ENCODE data around the gene EEFSEC.

The EEFSEC gene

DNA sequence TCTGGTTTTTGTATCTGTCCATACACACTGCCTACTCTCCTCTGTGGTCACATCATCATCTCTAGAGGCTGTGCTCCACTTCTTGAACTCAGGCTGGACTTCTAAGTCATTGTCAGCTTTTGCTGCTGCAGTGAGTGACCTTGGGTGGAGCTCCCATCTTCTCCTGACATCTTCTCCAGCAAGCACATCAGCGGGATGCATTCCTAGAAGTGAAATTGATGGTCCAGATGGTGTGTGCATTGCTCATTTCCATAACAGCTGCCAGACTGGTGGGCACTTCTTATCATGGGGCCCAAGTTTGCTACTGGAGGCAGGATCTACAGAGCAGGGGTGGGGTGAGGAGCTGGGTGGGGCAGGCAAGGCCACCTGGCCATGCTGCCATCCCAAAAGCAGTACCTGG is 203.5 kb downstream of the EEFSEC start:
- DNase-seq: no peak

DNA sequence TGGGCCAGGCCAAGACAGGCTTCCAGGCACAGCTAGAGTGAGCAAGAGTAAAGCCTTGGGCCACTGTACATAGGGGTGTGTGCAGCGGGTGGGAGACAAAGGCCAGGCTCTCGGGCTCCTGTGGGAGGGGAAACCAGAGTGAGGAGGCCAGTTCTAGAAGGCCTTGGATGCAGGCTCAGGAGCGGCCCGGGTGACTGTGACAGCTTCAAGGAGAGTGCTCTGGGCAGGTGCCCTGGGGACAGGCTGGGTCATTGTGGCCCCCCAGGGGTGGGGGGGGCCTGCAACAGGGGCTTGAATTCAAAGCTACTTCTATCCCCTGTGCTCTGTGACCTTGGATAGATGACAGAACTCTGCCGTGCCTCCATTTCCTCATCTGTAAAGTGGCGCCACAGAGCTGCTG is 204.3 kb downstream of the EEFSEC start:
- no peak for DNase-seq

DNA sequence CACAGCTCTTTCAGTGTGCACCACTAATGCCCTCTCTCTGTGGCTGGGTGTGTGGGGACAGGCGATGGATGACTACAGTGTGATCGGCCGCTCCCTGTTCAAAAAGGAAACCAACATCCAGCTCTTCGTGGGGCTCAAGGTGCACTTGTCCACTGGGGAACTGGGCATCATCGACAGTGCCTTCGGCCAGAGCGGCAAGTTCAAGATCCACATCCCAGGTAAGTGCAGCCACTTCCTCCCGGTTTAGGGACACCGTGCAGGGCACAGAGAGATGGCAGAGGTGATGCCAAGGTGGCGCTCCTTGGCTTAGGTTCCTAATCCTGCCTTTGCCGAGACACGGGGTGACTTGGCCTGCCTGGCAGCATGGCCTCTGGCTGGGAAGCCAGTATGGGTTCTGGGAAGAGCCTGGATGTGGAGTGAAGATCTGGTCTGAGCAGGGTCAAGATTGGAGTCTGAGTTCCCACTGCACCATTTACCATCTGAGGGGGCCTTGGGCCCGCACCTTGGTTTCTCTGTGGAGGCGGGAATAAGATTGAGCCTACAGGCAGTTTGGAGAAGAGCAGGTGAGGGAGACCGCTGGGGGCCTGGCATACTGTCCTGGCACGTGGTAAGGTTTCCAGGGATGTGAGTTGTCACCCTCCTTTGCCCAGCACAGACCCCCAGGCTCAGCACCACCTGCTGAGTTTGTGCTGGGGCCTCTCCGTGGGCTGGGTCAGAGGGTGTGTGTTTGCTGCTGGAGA is 205.0 kb downstream of the EEFSEC start:
- DNase-seq: no peak

DNA sequence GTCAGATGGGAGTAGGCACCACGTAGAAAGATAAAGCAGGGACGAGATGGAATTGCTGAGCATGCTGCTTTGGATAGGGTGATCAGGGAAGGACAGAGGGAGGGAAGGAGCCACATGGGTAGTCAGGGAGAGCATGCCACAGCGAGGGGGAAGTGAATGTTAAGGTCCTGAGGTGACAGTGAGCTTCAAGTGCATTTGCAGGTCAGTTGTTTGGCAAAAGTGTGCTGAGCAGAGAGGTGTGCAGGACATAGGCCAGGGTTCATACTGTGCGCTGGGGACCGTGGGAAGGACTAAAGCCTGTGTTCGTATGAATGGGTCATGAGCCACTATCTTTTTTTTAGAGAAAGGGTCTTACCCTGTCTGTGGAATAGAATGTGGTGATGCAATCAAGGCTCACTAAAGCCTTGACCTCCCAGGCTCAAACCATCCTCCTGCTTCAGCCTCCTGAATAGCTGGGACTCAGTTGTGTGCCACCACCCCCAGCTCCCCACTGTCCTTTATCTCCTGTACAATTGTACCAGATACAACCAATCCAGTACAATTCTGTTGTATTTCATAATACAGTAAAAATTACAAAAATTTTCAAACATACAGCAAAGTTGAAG is 205.9 kb downstream of the EEFSEC start:
- DNase-seq: no peak

DNA sequence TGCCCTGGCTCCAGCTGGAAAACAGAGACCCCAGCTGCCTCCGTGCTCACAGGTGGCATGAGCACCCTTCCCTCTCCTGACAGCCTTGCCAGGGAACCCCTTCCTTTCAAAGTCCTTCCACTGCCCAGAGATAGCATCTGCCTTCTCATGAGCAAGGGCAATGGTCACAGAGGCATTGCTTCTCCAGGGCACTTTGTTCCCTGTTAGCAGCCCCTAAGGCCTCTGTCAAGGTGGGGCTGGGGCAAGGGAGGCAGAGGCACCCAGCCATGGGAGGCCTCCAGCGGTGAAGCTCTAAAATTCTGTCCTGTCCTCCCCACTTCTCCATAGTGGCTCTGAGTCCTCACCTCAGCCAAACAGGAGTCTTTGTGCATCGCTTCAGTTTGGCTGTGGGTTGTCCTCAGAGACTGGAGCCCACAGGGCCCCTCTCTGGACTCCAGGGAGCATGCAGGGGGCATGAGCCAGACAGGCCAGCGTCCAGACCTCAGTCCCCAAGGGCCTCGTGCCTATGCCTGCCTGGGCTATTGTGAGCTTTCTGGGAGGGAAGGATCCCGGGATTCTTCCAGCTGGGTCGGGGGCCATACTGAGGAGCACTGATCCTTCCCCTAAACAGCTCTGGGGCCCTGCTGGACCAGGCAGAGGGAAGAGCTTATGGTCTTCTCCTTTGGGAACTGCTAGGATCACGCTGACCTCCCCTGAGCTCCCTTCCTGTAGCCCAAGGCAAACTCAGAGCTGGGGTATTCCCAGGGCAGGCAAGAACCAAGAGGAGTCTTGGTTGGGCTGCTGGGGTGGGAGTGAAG is 206.8 kb downstream of the EEFSEC start:
- no peak for DNase-seq

DNA sequence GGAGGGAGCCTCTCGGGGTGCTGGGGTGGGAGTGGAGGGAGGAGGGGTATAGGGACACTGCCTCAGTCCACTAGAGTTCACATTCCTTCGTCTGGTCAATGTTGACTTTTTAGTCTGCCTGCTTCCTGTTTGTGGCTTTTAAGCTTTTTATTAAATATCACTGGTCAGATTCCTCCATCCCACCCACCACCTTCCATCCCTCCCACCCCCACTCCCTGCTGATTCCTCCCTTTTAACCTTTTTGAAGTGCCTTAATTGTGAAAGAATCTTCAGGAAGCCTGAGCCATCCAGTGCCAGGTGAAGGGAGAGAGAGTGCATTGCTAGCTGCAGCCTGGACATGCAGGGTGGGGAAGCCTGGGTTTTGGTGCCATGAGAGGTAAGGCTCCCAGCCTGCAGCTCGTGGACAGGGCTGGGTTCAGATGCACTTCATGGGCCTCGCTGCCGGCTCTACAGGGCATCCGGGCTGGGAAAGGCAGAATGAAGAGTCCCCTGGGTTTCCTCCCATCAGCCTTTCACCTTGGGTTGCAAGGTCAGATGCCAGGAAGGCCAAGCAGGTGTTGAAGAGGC is 207.5 kb downstream of the EEFSEC start:
- DNase-seq: no peak

DNA sequence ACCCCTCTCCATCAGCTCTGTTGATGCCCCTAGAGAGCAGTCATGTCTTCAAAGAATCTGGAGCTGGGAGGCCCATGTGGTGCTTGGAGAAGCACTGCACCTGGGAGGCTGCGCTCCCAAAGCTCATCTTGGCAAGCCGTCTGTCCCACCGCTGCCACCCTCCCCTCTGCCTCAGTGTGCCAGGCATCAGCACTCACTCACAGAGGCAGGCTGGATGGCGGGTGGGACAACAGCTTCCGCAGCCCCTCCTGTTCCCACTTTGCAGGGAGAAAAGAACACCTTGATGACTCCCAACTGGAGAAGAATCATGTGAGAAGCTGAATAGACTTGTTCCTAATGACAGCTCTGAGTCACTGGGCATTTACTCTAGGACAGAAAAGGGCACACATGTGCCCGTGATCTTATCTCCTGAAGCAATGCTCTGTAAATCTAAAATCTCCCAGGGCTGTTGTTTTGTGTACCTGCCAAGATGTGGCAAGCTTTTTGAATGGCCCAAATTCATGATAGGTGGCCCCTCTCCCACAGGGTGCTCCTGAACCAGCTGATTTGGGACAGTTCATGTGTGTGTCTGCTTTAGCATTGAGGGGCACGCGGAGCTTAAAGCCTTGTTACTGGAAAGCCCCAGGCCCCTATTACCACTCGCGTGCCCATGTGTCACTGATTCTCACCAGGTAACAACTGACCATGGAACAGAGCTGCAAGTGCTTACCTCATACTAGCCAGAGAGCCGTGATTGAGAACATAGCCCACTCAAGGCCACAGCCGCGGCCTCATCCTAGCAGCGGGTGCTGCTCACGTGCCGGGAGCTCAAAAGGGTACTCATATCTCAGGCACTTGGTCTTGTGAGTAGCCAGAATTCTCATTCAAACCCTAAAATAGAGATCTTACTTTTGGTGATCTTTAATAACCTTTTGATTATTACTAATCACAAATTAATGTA is 209.0 kb downstream of the EEFSEC start:
- DNase-seq: no peak

DNA sequence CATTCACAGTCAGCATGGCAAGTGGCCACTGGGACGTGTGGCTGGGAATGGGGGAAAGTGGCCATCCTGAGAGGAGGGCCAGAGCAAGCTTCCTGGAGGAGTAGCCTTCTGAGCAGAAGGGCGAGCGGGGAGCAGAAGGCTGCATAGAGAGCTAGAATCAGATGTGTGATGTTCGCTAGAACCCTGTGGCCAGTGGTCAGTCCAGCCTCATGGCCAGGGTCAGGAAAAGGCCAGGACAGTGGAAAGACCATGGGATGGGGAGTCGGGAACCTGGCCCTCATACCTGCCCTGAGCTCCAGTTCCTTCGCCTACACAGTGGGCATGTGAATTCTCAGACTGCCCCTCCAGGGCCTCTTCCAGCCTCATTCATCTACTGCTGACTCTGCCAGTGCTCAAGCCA is 211.0 kb downstream of the EEFSEC start:
- DNase-seq: no peak

DNA sequence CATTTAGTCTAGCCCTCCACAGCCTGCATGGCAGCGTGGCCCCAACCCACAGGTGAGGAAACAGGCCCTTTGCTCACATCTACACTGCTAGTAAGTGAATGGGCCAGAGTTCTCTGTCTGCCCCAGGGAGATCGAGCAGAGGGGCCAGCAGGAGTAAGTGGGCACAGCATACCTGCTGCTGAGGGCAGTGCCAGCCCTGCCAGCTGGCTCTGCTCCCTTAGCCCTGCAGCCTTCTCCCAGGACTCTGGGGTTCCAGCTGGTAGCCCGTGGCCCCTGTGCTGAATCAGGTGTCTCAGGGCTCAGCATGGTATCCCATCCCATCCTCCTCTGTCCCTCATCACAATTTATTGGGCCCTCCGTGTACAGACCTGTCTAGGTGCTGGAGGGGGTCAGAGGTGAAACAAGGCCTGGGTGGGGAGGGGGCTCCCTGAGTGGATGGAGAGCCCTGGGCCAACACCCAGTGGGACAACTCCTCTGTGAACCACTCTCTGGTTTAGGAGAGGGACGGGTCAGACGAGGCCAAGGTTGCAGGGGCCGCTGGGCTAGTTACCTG is 211.6 kb downstream of the EEFSEC start:
- no peak for DNase-seq

DNA sequence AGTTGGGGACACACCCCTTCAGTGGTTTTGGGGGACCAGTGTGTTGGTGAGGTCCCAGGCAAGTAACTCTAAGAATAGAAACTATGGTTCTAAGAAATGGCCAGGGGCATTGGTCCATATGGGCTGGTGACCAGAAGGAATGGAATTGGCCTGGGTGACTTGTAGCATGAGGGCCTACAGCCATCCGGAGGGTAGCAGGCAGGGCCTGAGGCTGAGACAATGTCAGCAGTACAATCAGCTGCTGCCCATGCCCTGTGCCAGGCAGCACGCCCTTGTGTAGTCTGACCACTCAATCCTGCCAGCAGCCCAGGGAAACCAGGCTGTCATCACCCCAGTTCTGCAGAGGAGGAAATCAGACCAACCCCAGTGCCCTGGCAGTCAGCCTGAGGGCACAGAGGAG is 212.9 kb downstream of the EEFSEC start:
- no peak for DNase-seq

DNA sequence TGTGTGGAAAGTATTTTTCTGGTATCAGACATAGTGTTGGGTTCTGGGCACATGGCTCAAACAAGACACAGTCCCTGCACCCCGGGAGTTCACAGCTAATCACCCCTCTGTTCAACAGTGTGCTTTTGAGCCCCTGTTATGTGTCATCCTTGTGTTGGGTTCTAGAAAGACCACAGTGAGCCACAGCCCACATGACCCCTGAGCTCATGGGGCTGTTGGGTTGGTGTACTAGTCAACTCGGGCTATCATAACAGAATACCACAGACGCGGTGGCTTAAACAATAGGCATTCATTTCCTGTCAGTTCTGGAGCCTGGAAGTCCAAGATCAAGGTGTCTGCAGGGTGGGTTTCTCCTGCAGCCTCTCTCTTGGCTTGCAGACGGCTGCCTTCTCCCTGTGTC is 213.4 kb downstream of the EEFSEC start:
- DNase-seq: no peak

DNA sequence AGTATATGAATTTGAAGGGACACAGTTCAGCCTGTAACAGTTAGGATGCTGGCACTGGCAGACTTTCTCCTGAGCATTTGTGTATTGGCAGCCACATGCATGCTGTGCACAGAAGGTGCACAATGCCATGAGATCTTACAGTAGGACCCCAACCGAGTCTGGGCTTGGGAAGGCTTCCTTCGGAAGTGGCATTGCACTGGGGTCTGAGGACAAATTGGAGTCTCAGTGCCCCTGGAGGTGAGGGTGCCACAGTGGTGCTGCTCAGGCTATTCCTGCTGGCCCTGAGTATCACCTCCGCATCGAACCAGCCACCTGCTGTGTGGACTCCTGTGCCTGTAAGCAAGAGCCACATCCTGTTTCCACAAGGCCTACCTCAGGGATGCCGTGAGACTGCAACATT is 213.9 kb downstream of the EEFSEC start:
- no peak for DNase-seq

DNA sequence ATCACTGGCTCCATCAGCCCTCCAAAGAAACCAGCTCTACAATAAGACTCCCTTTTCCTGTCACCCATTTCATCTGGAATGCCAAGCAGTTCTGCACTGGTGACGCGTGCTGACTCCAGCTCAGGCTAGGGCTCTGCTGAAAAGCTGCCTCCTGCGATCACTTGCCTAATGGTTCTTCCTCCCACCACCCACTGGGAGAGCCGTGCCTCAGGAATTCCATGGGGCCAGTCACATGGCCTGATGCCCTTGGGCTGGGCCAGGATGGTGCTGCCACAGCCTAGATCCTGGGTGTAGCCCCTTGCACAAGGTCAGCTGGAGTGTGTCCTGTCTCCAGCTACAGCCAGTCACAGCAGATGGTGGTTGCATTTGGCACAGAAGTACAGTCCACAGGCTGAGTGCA is 214.5 kb downstream of the EEFSEC start:
- no peak for DNase-seq

DNA sequence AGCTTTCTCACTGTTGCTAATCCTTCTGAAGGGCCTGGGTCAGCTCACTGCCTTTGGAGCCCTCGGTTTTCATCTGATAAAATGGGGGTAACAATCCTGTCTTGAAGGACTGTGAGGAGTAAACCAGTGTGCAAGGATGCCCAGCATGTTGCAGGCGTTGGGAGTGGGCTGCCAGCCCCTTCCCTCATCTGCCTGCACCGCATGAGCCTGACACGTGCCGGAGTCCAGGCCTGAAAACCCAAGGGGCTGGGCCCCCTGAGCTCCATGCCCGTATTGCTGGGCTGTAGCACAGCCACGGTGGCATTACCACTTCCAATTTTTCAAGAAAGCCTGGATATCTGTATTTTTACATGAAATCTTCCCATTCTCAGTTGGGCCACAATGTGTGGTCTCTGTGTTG is 215.3 kb downstream of the EEFSEC start:
- no peak for DNase-seq

DNA sequence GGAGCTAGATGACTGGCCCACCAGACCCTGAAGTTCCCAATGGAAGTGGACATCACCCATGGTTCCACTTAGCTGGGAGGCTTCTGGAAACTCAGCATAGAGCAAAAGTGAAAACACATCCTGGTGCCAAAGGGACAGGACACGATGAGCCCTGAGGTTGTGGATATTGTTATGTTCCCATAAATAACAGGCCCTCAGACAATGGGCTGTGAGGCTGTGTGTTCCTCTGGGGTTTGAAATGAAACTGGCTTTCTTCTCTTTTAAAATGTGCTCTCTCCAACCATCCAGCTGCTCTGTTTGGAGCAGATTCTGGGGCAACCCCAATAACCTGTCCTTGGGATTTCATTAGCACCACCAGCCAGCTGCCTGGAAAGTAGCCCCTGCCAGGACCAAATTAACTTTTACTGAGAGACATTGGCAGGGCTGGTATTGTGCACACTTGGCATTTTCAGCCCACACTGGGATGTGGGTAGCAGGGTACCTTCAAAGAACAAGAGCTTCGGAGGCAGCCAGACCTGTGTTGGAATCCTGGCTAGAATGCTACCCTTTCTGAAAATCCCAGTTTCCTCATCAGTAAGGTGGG is 215.9 kb downstream of the EEFSEC start:
- DNase-seq: no peak

DNA sequence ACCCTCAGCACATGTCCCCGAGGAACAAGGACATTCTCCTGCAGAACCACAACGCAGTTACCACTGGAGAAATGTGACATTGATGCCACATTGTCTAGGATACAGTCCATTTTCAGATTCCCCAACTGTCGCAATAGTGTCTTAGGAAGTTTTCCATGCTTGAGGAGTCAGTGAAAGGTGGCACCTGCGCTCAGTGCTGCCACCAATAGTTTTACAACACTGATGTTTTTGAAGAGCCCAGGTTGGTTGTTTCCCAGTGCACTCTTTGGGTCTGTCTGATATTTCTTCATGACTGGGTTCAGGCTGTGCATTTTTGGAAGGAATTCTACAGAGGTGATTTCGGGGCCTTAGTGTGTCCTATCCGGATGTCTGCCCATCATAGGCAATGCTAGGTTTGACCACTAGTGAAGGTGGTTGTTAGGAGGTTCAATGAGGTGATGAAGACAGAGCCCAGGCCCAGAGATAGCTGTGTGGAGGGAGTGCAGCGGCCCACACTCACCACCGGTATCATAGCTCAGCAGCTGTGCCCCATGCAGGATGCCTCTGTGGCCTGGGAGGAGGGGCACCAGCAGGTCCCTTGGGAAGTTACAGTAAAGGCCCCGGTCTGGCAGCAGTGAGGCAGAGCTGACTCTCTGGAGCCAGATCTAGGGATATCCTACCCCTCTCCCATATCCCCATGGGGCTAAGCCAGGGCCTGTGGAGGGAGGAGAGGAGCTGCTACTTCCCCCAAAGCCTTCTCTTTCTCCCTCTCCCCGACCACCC is 216.8 kb downstream of the EEFSEC start:
- no peak for DNase-seq

DNA sequence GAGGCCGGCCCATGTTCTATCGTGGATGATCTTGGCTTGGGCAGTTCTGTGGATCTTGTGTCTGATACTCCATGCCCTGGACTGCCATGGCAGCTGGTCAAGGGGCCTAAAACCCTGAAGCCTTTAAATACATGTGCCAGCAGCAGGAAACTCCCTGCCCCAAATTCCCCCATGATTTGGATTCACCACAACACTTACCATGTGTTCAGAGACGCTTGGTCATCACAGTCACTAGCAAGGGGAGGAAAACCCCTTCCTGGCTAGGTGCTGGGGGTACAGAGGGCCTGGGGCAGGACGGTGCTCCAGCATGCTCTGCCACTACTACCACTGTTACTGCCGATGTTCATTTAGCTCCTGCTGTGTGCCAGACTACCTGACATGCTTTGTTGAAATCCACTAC is 219.0 kb downstream of the EEFSEC start:
- DNase-seq: no peak

DNA sequence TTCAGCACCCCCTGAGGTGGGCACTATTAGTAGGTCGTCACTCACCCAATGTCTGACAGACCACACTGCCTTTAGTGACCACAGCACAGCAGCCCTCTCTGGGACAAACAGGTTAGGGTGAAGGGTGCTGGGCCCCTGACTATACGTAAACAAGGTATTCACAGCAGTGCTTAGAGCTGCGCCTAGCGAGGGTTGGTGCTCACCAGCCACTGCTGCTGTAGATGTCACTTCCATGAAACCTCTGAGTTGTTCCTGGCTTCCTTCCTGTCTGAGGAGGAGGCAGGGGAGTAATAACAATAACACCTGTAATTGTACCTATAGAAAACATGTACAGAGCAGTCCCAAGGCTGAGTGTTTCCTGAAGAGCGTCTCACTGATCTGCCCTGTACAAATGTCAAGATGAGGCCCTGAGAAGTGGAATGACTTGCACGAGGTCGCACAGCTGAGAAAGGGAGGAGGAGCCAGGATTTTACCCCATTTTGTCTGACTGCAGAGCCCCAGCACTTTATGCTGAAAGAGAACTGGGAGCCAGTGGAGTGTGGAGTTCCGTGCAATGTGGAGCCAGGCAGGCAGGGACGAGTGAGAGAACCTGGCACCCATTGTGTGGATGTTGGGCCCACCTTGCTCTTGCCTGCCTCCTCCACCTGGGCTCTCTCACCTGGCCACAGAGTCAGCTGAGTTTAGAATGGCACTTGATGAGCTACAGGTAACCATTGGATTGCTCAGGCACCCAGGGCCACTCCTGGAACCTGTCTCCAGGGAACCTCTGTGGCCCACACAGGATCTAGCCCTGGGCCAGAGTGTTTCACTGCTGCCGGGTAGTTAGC is 219.6 kb downstream of the EEFSEC start:
- no peak for DNase-seq

DNA sequence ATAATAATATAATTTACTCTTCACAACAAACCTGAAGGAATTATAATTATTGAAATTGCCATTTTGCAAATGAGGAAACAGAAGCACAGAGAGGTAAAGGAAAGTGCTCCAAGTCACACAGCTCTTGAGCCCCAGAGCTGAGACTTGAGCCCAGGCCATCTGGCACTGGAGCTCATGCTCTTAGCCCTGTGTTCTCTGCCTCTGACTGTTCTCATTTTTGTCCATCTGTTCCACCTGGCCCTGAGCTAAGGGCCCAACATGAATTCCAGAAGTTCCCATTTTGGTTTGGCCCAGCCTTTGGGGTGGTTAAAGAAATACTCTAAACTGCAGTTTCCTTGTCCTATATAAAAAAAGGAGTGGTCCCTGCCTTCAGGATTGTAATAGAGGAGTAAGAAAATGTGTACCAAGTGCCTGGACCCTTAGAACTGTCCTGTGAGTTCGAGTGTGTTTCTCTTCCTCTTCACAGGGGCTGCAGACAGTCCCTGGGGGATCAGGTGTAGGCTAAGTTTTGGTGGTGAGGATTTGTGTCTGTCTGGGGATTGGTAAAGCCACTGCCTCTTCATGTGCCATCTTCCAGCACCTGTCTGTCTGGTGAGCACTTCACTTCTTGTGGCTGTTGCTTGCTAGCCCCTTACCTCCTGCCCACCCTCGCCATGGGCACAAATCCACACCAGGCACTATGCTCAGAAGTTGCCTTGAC is 221.6 kb downstream of the EEFSEC start:
- DNase-seq: no peak

DNA sequence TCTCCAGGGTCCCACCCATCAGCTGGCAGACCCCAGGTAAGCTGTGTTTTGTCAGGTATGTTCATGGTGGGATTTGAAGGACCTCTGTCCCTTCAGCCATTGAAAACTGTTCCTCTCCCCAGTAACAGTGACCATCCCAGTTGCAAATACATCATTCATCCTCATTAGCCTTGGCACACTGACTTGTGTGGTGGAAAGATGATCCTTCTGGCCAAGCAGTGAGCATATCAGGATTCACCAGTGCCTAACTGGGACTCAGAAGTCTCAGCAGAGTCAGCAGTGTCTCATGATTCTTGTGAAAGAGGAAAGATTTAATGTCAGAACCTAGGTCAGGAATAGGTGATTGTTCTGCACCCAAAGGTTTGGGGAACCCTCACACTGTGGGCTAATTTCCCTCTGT is 223.2 kb downstream of the EEFSEC start:
- DNase-seq: no peak

Data from activated naive CD4-positive, alpha-beta T cell treated with anti-CD3 and anti-CD28 coated beads, Interleukin-2, amount 50 U/mL, for 16 hours (primary cell).